ENCODE data around the gene ARMC8. TPM values are rescaled to one million over a fixed set of nuclear protein-coding genes. Genes with fewer than 3 reads are reported as not detected.

Gene ARMC8
- total RNA-seq (2022), result 48.4 and 52.6 TPM in 2 replicates
- Bru-seq, nascent RNA, result percentile 86 among the genes with signal in this experiment
- BruChase-seq, experiment 1, labeled RNA remaining after a 2-hour chase, result percentile 86 among the genes with signal in this experiment
- BruChase-seq, experiment 2, labeled RNA remaining after a 6-hour chase, result percentile 79 among the genes with signal in this experiment
- long read RNA-seq, full-length matches to known transcripts, result 77 of 175 reads
- long read RNA-seq, partial matches to known transcripts, result 15 of 175 reads
- long read RNA-seq, other reads (novel, unspliced or antisense), result 83 of 175 reads

GRCh38 chr3:138187296-138188012 is at the start of gene ARMC8:
ARMC8 (plus strand) TSS chr3:138187301; CDS start chr3:138187555, 254 bp downstream.
- POLR2A ChIA-PET, result interaction anchor here (0.7 to 2.8 kb wide), 3 partner anchors 13 to 247 kb away, joined by 3 to 12 read pairs (median 5); partner anchors contain the start of genes DBR1, DZIP1L and ESYT3
- Histone ChIP-seq H3K4me3 (ENCODE audit: low read depth, low read length) (peak within 1 kb of the TSS; percentile 65), H3K36me3 (ENCODE audit: control insufficient read depth, insufficient read depth, low read length) (no peaks in the 10 kb centered on the region), H3K4me1 (peaks cover 15% of the 10 kb centered on the region; the same call in 1 of the 2 replicates), H3K27me3 (replicated peaks; ENCODE audit: control insufficient read depth, insufficient read depth, low read length) (no peaks in the 10 kb centered on the region), H3K9me3 (no peaks in the 10 kb centered on the region)
- Mint-ChIP-seq H3K36me3 (ENCODE audit: insufficient read depth, unreplicated experiment) (peaks cover 10% of the 10 kb centered on the region), H3K27ac (ENCODE audit: unreplicated experiment) (peak within 1 kb of the TSS; percentile 98), H3K27me3 (ENCODE audit: insufficient read depth, unreplicated experiment) (peaks cover 4% of the 10 kb centered on the region), H3K4me1 (ENCODE audit: low read depth, unreplicated experiment) (peaks cover 15% of the 10 kb centered on the region), H3K4me3 (ENCODE audit: unreplicated experiment) (peak within 1 kb of the TSS; percentile 95), H3K9me3 (ENCODE audit: unreplicated experiment) (no peaks in the 10 kb centered on the region)
- intact Hi-C loops (cut with micrococcal nuclease; ENCODE audit: unreplicated experiment), result loop anchor here (5.0 to 10.0 kb wide), 2 partner anchors 55 to 407 kb away; partner anchors contain the start of gene CEP70
- no peak for TF ChIP-seq CTCF (IDR thresholded peaks at IDR 0.05; ENCODE audit: insufficient read depth in 1 of 2, low read depth in 1 of 2, low read length in 1 of 2, severe bottlenecking in 1 of 2, unreplicated experiment in 1 of 2)
- DNase-seq, result peak; percentile 54 to 61
- CTCF ChIA-PET, result interaction anchor here (0.8 kb wide), 1 partner anchor 14 kb away, joined by 4 read pairs; no protein-coding TSS in a partner anchor
- no TSS peak for BruUV-seq (replicated peaks)

GRCh38 chr3:138137861-138138260 is 49.2 kb upstream of the ARMC8 start:
- Histone ChIP-seq H3K36me3 (ENCODE audit: control insufficient read depth, insufficient read depth, low read length) (no peaks in the 10 kb centered on the region), H3K4me3 (ENCODE audit: low read depth, low read length) (no peak overlapping the region), H3K4me1 (0 out of 2 replicates have a peak, but pooled peaks cover 3% of the 10 kb centered on the region), H3K27me3 (replicated peaks; ENCODE audit: control insufficient read depth, insufficient read depth, low read length) (no peaks in the 10 kb centered on the region; the same call in 1 of the 2 replicates), H3K9me3 (no peaks in the 10 kb centered on the region)
- POLR2A ChIA-PET, result no interaction called here
- no peaks in the 10 kb centered on the region for H3K36me3 Mint-ChIP-seq (ENCODE audit: insufficient read depth, unreplicated experiment)
- no peak overlapping the region for H3K27ac Mint-ChIP-seq (ENCODE audit: unreplicated experiment)
- H3K4me1 Mint-ChIP-seq (ENCODE audit: low read depth, unreplicated experiment), result peaks cover 7% of the 10 kb centered on the region
- peaks cover 2% of the 10 kb centered on the region for H3K9me3 Mint-ChIP-seq (ENCODE audit: unreplicated experiment)
- no peak overlapping the region for H3K4me3 Mint-ChIP-seq (ENCODE audit: unreplicated experiment)
- CTCF ChIA-PET, result no interaction called here
- BruUV-seq (replicated peaks), result no TSS peak
- TF ChIP-seq CTCF (IDR thresholded peaks at IDR 0.05; ENCODE audit: insufficient read depth in 1 of 2, low read depth in 1 of 2, low read length in 1 of 2, severe bottlenecking in 1 of 2, unreplicated experiment in 1 of 2), result no peak
- intact Hi-C loops (cut with micrococcal nuclease; ENCODE audit: unreplicated experiment), result no loop called here
- no peaks in the 10 kb centered on the region for H3K27me3 Mint-ChIP-seq (ENCODE audit: insufficient read depth, unreplicated experiment)
- DNase-seq, result no peak

GRCh38 chr3:138139691-138140090 is 47.4 kb upstream of the ARMC8 start:
- no peak for TF ChIP-seq CTCF (IDR thresholded peaks at IDR 0.05; ENCODE audit: insufficient read depth in 1 of 2, low read depth in 1 of 2, low read length in 1 of 2, severe bottlenecking in 1 of 2, unreplicated experiment in 1 of 2)
- Mint-ChIP-seq H3K27ac (ENCODE audit: unreplicated experiment) (no peak overlapping the region), H3K4me1 (ENCODE audit: low read depth, unreplicated experiment) (peaks cover 7% of the 10 kb centered on the region), H3K36me3 (ENCODE audit: insufficient read depth, unreplicated experiment) (no peaks in the 10 kb centered on the region), H3K27me3 (ENCODE audit: insufficient read depth, unreplicated experiment) (peaks cover 2% of the 10 kb centered on the region), H3K4me3 (ENCODE audit: unreplicated experiment) (no peak overlapping the region), H3K9me3 (ENCODE audit: unreplicated experiment) (peaks cover 10% of the 10 kb centered on the region)
- Histone ChIP-seq H3K36me3 (ENCODE audit: control insufficient read depth, insufficient read depth, low read length) (no peaks in the 10 kb centered on the region), H3K9me3 (peaks cover 7% of the 10 kb centered on the region; the same call in 1 of the 2 replicates), H3K4me3 (ENCODE audit: low read depth, low read length) (no peak overlapping the region), H3K4me1 (0 out of 2 replicates have a peak, but pooled peaks cover 1% of the 10 kb centered on the region), H3K27me3 (replicated peaks; ENCODE audit: control insufficient read depth, insufficient read depth, low read length) (no peaks in the 10 kb centered on the region)
- ChIA-PET CTCF (no interaction called here), POLR2A (no interaction called here)
- BruUV-seq (replicated peaks), result no TSS peak
- intact Hi-C loops (cut with micrococcal nuclease; ENCODE audit: unreplicated experiment), result no loop called here
- no peak for DNase-seq

Measured in Caco-2 (cell line).